ENCODE measurements around the gene ABCG1.

GRCh38 chr21:42258150-42258884 lies 39.4 kb downstream of the ABCG1 start:
- TF ChIP-seq CTCF (IDR thresholded peaks at IDR 0.05; ENCODE audit: extremely low read depth in 1 of 2, insufficient read depth in 1 of 2, low read depth in 1 of 2, low read length in 2 of 2) (peak; percentile 94 to 96), POLR2AphosphoS5 (IDR thresholded peaks at IDR 0.05; ENCODE audit: insufficient read depth, low read depth, low read length) (no peak)

Data from endothelial cell of umbilical vein (primary cell).